Activated CD4-positive, alpha-beta T cell treated with anti-CD3 and anti-CD28 coated beads, Interleukin-2, amount 10 ng/mL, durations not matched to agents 7 days and 5 days (primary cell): ENCODE results near the gene ARMC8. TPM values are rescaled to one million over a fixed set of nuclear protein-coding genes. Genes with fewer than 3 reads are reported as not detected.

ENCODE experiments used
- CTCF ChIA-PET: fragments of 350-600 bp; sonication (Branson Sonifier 250); formaldehyde crosslinking; loops from one replicate; lab custom pipeline; 2021; ENCODE audit warnings: antibody characterized with exemption; lab: Charles Lee
- POLR2A ChIA-PET: fragments of 350-600 bp; sonication (Branson Sonifier 250); formaldehyde crosslinking; loops from one replicate; lab custom pipeline; 2021; ENCODE audit warnings: antibody characterized with exemption; lab: Charles Lee
- DNase-seq: peaks from one replicate; pipeline ENCODE4 v3.0.0-alpha.2; 2020
- H3K27ac Mint-ChIP-seq: one replicate; pipeline ENCODE4 v1.8.0; 2021; ENCODE audit warnings: mild to moderate bottlenecking, moderate library complexity, mixed read lengths
- H3K27me3 Mint-ChIP-seq: one replicate; pipeline ENCODE4 v1.8.0; 2021; ENCODE audit warnings: mixed read lengths
- H3K36me3 Mint-ChIP-seq: one replicate; pipeline ENCODE4 v1.8.0; 2021; ENCODE audit warnings: low read depth, mixed read lengths
- H3K4me1 Mint-ChIP-seq: one replicate; pipeline ENCODE4 v1.8.0; 2021; ENCODE audit warnings: mixed read lengths
- H3K4me3 Mint-ChIP-seq: one replicate; pipeline ENCODE4 v1.8.0; 2021; ENCODE audit warnings: mild to moderate bottlenecking, moderate library complexity, mixed read lengths
- H3K9me3 Mint-ChIP-seq: one replicate; pipeline ENCODE4 v1.8.0; 2021; ENCODE audit warnings: mixed read lengths
- total RNA-seq, 2 experiments: library from RNA; stranded (reverse); gene quantifications; one replicate each; pipeline ENCODE4 v1.2.3, GENCODE V29; 2021

The ARMC8 gene
- total RNA-seq, 2 experiments from 2014 or later = 39.0 to 53.2 TPM

- ChIA-PET POLR2A (no interaction called here), CTCF (interaction anchor here (1.3 kb wide), 1 partner anchor 10 kb away, joined by 3 read pairs; no protein-coding TSS in a partner anchor)
- DNase-seq = no peak
- Mint-ChIP-seq H3K27ac (no peak overlapping the region), H3K4me1 (peaks cover 12% of the 10 kb centered on the region), H3K4me3 (no peak overlapping the region), H3K9me3 (no peaks in the 10 kb centered on the region), H3K27me3 (no peaks in the 10 kb centered on the region), H3K36me3 (peaks cover 45% of the 10 kb centered on the region)
These were observed 109.5 kb downstream of the ARMC8 start for GRCh38 chr3:138296639-138297038.

- Mint-ChIP-seq H3K4me3 (no peak overlapping the region), H3K9me3 (no peaks in the 10 kb centered on the region), H3K4me1 (peaks cover 12% of the 10 kb centered on the region), H3K27ac (no peak overlapping the region), H3K36me3 (peaks cover 44% of the 10 kb centered on the region), H3K27me3 (no peaks in the 10 kb centered on the region)
- CTCF ChIA-PET = interaction anchor here (1.3 kb wide), 1 partner anchor 10 kb away, joined by 3 read pairs; no protein-coding TSS in a partner anchor
- no peak for DNase-seq
- POLR2A ChIA-PET = no interaction called here
These were observed 110.0 kb downstream of the ARMC8 start for GRCh38 chr3:138297059-138297607.

GRCh38 chr3:138297876-138298275, 110.8 kb downstream of the ARMC8 start:
- no peak for DNase-seq
- H3K27me3 Mint-ChIP-seq = no peaks in the 10 kb centered on the region
- H3K4me3 Mint-ChIP-seq = no peak overlapping the region
- no peaks in the 10 kb centered on the region for H3K9me3 Mint-ChIP-seq
- no peak overlapping the region for H3K27ac Mint-ChIP-seq
- peaks cover 12% of the 10 kb centered on the region for H3K4me1 Mint-ChIP-seq
- H3K36me3 Mint-ChIP-seq = peaks cover 40% of the 10 kb centered on the region
- POLR2A ChIA-PET = no interaction called here
- CTCF ChIA-PET = interaction anchor here (1.3 kb wide), 1 partner anchor 11 kb away, joined by 3 read pairs; no protein-coding TSS in a partner anchor

GRCh38 chr3:138300647-138301046, 113.5 kb downstream of the ARMC8 start:
- H3K9me3 Mint-ChIP-seq = no peaks in the 10 kb centered on the region
- no peak overlapping the region for H3K4me3 Mint-ChIP-seq
- peak overlapping the region; percentile 34 for H3K27ac Mint-ChIP-seq
- no peaks in the 10 kb centered on the region for H3K27me3 Mint-ChIP-seq
- no peak for DNase-seq
- ChIA-PET POLR2A (no interaction called here), CTCF (interaction anchor here (0.9 kb wide), 1 partner anchor 17 kb away, joined by 3 read pairs; no protein-coding TSS in a partner anchor)
- peaks cover 12% of the 10 kb centered on the region for H3K4me1 Mint-ChIP-seq
- peaks cover 24% of the 10 kb centered on the region for H3K36me3 Mint-ChIP-seq

- Mint-ChIP-seq H3K4me3 (no peak overlapping the region), H3K4me1 (no peaks in the 10 kb centered on the region), H3K27ac (no peak overlapping the region), H3K9me3 (peaks cover 9% of the 10 kb centered on the region), H3K36me3 (peaks cover 9% of the 10 kb centered on the region), H3K27me3 (no peaks in the 10 kb centered on the region)
- CTCF ChIA-PET = interaction anchor here (1.5 kb wide), 1 partner anchor 85 kb away, joined by 3 read pairs; no protein-coding TSS in a partner anchor
- POLR2A ChIA-PET = no interaction called here
- no peak for DNase-seq
These were observed 116.4 kb downstream of the ARMC8 start for GRCh38 chr3:138303474-138303873.

- Mint-ChIP-seq H3K4me3 (no peak overlapping the region), H3K4me1 (no peaks in the 10 kb centered on the region), H3K36me3 (peaks cover 4% of the 10 kb centered on the region), H3K27ac (no peak overlapping the region), H3K9me3 (peaks cover 15% of the 10 kb centered on the region), H3K27me3 (peaks cover 9% of the 10 kb centered on the region)
- ChIA-PET CTCF (interaction anchor here (1.7 kb wide), 1 partner anchor 9 kb away, joined by 4 read pairs; no protein-coding TSS in a partner anchor), POLR2A (no interaction called here)
- no peak for DNase-seq
These were observed 120.8 kb downstream of the ARMC8 start for GRCh38 chr3:138307899-138308298.

- peaks cover 4% of the 10 kb centered on the region for H3K36me3 Mint-ChIP-seq
- DNase-seq = no peak
- H3K9me3 Mint-ChIP-seq = peaks cover 15% of the 10 kb centered on the region
- peaks cover 9% of the 10 kb centered on the region for H3K27me3 Mint-ChIP-seq
- POLR2A ChIA-PET = no interaction called here
- no peak overlapping the region for H3K4me3 Mint-ChIP-seq
- H3K4me1 Mint-ChIP-seq = no peaks in the 10 kb centered on the region
- H3K27ac Mint-ChIP-seq = no peak overlapping the region
- CTCF ChIA-PET = interaction anchor here (1.7 kb wide), 1 partner anchor 8 kb away, joined by 4 read pairs; no protein-coding TSS in a partner anchor
These were observed 121.7 kb downstream of the ARMC8 start for GRCh38 chr3:138308783-138309182.

GRCh38 chr3:138310494-138310893, 123.4 kb downstream of the ARMC8 start:
- Mint-ChIP-seq H3K27me3 (peaks cover 9% of the 10 kb centered on the region), H3K4me1 (no peaks in the 10 kb centered on the region), H3K36me3 (peaks cover 4% of the 10 kb centered on the region), H3K27ac (no peak overlapping the region), H3K4me3 (no peak overlapping the region), H3K9me3 (peaks cover 15% of the 10 kb centered on the region)
- CTCF ChIA-PET = no interaction called here
- no peak for DNase-seq
- POLR2A ChIA-PET = no interaction called here

GRCh38 chr3:138314751-138315150, 127.7 kb downstream of the ARMC8 start:
- POLR2A ChIA-PET = no interaction called here
- H3K4me3 Mint-ChIP-seq = no peak overlapping the region

GRCh38 chr3:138317687-138318086, 130.6 kb downstream of the ARMC8 start:
- Mint-ChIP-seq H3K36me3 (no peaks in the 10 kb centered on the region), H3K4me3 (no peak overlapping the region), H3K4me1 (peaks cover 7% of the 10 kb centered on the region), H3K9me3 (no peaks in the 10 kb centered on the region), H3K27me3 (no peaks in the 10 kb centered on the region), H3K27ac (no peak overlapping the region)
- DNase-seq = no peak
- POLR2A ChIA-PET = no interaction called here
- CTCF ChIA-PET = interaction anchor here (0.6 to 1.4 kb wide), 2 partner anchors 9 to 532 kb away, joined by 4 to 6 read pairs; no protein-coding TSS in a partner anchor

More at GRCh38 chr3:138314751-138315150, 127.7 kb downstream of the ARMC8 start:
- Mint-ChIP-seq H3K9me3 (peaks cover 4% of the 10 kb centered on the region), H3K36me3 (no peaks in the 10 kb centered on the region), H3K27me3 (peaks cover 9% of the 10 kb centered on the region), H3K27ac (no peak overlapping the region), H3K4me1 (no peaks in the 10 kb centered on the region)
- CTCF ChIA-PET = no interaction called here
- no peak for DNase-seq

- no peaks in the 10 kb centered on the region for H3K27me3 Mint-ChIP-seq
- H3K4me3 Mint-ChIP-seq = no peak overlapping the region
- peaks cover 34% of the 10 kb centered on the region for H3K4me1 Mint-ChIP-seq
- DNase-seq = no peak
- no peak overlapping the region for H3K27ac Mint-ChIP-seq
- no peaks in the 10 kb centered on the region for H3K36me3 Mint-ChIP-seq
- CTCF ChIA-PET = no interaction called here
- POLR2A ChIA-PET = no interaction called here
- no peaks in the 10 kb centered on the region for H3K9me3 Mint-ChIP-seq
These were observed 136.9 kb downstream of the ARMC8 start for GRCh38 chr3:138323971-138324370.

GRCh38 chr3:138325990-138326389, 138.9 kb downstream of the ARMC8 start:
- Mint-ChIP-seq H3K27me3 (no peaks in the 10 kb centered on the region), H3K4me1 (peaks cover 41% of the 10 kb centered on the region), H3K27ac (no peak overlapping the region), H3K4me3 (no peak overlapping the region), H3K9me3 (no peaks in the 10 kb centered on the region), H3K36me3 (no peaks in the 10 kb centered on the region)
- POLR2A ChIA-PET = no interaction called here
- no peak for DNase-seq
- CTCF ChIA-PET = interaction anchor here (0.8 to 1.3 kb wide), 2 partner anchors 40 to 107 kb away, joined by 3 to 5 read pairs; no protein-coding TSS in a partner anchor

- Mint-ChIP-seq H3K4me3 (no peak overlapping the region), H3K27me3 (no peaks in the 10 kb centered on the region), H3K4me1 (peaks cover 38% of the 10 kb centered on the region), H3K9me3 (no peaks in the 10 kb centered on the region), H3K27ac (no peak overlapping the region), H3K36me3 (no peaks in the 10 kb centered on the region)
- ChIA-PET POLR2A (no interaction called here), CTCF (interaction anchor here (0.5 to 1.3 kb wide), 5 partner anchors 31 to 329 kb away, joined by 3 to 5 read pairs (median 4); no protein-coding TSS in a partner anchor)
- DNase-seq = no peak
These were observed 139.9 kb downstream of the ARMC8 start for GRCh38 chr3:138326866-138327595.
